Measurements from ENCODE around the gene TOPORS.

The TOPORS gene

DNA sequence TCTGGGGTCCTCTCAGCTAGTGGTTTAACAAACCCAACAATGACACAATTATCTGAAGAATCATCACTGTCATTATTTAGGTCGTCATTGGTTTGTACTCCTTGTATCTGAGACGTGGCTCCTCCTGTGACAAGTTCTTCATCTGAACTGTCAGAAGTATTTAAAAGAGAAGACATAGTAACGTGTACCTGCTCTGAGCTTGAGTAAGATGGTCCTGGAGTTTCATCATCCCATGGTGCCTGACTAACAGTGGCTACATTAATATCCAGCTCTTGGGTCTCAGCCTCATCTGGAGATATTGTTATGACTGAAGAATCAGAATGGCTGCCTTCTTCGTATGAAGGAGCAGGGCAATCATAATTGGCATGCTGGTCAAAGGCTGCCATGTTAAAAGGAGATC lies 9.3 kb downstream of the TOPORS start:
- no peak for TF ChIP-seq POLR2AphosphoS5 (IDR thresholded peaks at IDR 0.05; ENCODE audit: low read depth, low read length)
- TF ChIP-seq TAF1 (IDR thresholded peaks at IDR 0.05; ENCODE audit: borderline replicate concordance, insufficient read depth, low read length): no peak
- TF ChIP-seq, protein P1, sequence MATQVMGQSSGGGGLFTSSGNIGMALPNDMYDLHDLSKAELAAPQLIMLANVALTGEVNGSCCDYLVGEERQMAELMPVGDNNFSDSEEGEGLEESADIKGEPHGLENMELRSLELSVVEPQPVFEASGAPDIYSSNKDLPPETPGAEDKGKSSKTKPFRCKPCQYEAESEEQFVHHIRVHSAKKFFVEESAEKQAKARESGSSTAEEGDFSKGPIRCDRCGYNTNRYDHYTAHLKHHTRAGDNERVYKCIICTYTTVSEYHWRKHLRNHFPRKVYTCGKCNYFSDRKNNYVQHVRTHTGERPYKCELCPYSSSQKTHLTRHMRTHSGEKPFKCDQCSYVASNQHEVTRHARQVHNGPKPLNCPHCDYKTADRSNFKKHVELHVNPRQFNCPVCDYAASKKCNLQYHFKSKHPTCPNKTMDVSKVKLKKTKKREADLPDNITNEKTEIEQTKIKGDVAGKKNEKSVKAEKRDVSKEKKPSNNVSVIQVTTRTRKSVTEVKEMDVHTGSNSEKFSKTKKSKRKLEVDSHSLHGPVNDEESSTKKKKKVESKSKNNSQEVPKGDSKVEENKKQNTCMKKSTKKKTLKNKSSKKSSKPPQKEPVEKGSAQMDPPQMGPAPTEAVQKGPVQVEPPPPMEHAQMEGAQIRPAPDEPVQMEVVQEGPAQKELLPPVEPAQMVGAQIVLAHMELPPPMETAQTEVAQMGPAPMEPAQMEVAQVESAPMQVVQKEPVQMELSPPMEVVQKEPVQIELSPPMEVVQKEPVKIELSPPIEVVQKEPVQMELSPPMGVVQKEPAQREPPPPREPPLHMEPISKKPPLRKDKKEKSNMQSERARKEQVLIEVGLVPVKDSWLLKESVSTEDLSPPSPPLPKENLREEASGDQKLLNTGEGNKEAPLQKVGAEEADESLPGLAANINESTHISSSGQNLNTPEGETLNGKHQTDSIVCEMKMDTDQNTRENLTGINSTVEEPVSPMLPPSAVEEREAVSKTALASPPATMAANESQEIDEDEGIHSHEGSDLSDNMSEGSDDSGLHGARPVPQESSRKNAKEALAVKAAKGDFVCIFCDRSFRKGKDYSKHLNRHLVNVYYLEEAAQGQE (IDR thresholded peaks at IDR 0.05; ENCODE audit: insufficient read depth in 1 of 2, low read depth in 2 of 2, low read length in 2 of 2): no peak
- no peak for TF ChIP-seq FOXP2 (optimal IDR thresholded peaks at IDR 0.05; ENCODE audit: borderline replicate concordance, extremely low read depth, extremely low read length, insufficient read depth)
- no peak for TF ChIP-seq SIN3A (IDR thresholded peaks at IDR 0.05; ENCODE audit: borderline replicate concordance, insufficient read depth, low read length)

DNA sequence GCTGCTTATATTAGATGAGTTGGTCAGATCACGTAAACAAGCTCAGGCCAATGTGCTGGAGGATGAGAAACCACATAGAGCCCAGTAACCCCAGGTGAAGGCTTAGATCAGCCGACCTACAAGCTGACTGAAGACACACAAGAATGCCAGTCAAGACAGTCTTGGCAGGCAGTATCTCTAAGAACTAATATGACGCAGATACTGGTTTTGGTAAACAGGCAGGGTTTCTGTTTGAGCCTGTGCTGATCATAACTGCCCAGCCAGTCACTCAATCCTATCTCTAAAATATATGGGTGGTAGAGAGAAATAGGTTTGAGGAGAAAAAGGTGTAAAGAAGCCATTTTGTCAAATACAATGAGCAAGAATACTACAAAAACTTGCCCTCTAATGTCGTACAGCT lies 18.6 kb downstream of the TOPORS start:
- TF ChIP-seq TAF1 (IDR thresholded peaks at IDR 0.05; ENCODE audit: borderline replicate concordance, insufficient read depth, low read length) (no peak), POLR2AphosphoS5 (IDR thresholded peaks at IDR 0.05; ENCODE audit: low read depth, low read length) (no peak)
- TF ChIP-seq, protein P1 (IDR thresholded peaks at IDR 0.05; ENCODE audit: insufficient read depth in 1 of 2, low read depth in 2 of 2, low read length in 2 of 2): no peak

DNA sequence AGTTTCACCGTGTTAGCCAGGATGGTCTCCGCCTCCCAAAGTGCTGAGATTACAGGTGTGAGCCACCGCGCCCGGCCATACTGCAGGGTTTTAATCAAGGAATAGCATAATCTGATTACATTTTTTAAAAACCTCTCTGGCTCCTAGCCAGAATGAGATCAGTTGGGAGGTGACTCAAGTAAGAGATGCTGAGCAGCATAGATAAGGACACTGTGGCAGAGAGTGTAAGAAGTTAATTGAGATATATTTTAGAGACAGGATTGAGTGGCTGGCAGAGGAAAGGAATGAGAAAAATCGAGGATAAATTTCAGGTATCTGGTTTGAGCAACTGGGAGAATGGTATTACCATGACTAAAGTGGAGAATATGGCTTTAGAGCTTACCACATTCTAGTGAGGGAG lies 19.1 kb downstream of the TOPORS start:
- TF ChIP-seq, protein P1 (IDR thresholded peaks at IDR 0.05; ENCODE audit: insufficient read depth in 1 of 2, low read depth in 2 of 2, low read length in 2 of 2): no peak
- TF ChIP-seq TAF1 (IDR thresholded peaks at IDR 0.05; ENCODE audit: borderline replicate concordance, insufficient read depth, low read length) (no peak), SIN3A (IDR thresholded peaks at IDR 0.05; ENCODE audit: borderline replicate concordance, insufficient read depth, low read length) (no peak), FOXP2 (optimal IDR thresholded peaks at IDR 0.05; ENCODE audit: borderline replicate concordance, extremely low read depth, extremely low read length, insufficient read depth) (no peak), POLR2AphosphoS5 (IDR thresholded peaks at IDR 0.05; ENCODE audit: low read depth, low read length) (no peak)

DNA sequence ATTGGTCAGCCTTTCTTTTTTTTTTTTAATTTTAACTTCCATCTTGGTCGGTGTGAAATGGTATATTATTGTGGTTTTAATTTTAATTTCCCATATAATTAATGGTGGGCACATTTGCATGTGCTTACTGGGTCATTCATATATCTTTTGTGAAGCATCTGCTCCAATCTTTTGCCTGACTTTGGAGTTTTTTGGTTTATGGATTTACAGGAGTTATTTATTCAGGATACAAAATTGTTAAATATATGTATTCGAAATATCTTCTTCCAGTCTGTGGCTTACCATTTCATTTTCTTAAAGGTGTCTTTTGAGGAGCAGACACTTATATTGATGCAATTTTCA lies 25.7 kb downstream of the TOPORS start:
- TF ChIP-seq SIN3A (IDR thresholded peaks at IDR 0.05; ENCODE audit: borderline replicate concordance, insufficient read depth, low read length) (no peak), FOXP2 (optimal IDR thresholded peaks at IDR 0.05; ENCODE audit: borderline replicate concordance, extremely low read depth, extremely low read length, insufficient read depth) (no peak), TAF1 (IDR thresholded peaks at IDR 0.05; ENCODE audit: borderline replicate concordance, insufficient read depth, low read length) (no peak), POLR2AphosphoS5 (IDR thresholded peaks at IDR 0.05; ENCODE audit: low read depth, low read length) (no peak)
- TF ChIP-seq, protein P1 (IDR thresholded peaks at IDR 0.05; ENCODE audit: insufficient read depth in 1 of 2, low read depth in 2 of 2, low read length in 2 of 2): no peak

DNA sequence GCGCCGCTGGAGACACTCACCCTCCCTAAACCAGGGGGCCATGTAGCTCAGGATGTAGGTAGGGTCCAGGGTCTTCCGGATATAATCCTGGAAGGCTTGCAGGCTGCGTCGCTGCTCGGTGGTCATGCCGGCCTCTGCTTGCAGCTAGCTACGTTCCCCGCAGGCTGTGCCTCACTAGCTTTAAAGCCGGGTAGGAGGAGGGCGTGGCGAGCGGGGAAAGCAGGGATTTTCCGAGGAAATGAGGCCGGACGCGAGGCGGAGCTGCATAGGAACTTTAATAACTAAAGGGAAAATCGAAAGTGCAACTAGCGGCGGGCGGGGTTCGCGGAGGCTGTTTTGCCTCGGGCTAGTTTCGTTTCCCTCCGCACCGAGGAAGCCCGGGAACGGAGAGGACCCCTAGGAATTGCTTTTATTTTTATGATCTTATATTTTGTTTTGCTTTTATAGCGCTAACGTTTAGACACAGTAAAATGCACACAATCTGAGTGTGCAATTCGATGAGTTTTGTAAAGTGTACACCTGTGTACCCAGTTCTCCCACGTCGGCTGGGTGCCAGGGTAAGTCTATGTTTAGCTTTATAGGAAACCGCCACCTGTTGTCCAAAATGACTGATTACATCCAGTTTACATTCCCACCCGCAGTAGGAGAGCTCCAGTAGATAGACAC lies 26.2 kb downstream of the TOPORS start, which contains the start of gene RIGI:
TSS of gene RIGI (minus strand) at position 156 of the 666 bp plus-strand sequence. CDS start at position 126, 30 bp downstream.
- TF ChIP-seq TAF1 (IDR thresholded peaks at IDR 0.05; ENCODE audit: borderline replicate concordance, insufficient read depth, low read length) (0 out of 2 replicates have a peak, but pooled peaks have one; percentile 22), POLR2AphosphoS5 (IDR thresholded peaks at IDR 0.05; ENCODE audit: low read depth, low read length) (0 out of 2 replicates have a peak, but pooled peaks have one; percentile 18), FOXP2 (optimal IDR thresholded peaks at IDR 0.05; ENCODE audit: borderline replicate concordance, extremely low read depth, extremely low read length, insufficient read depth) (peak; percentile 44), SIN3A (IDR thresholded peaks at IDR 0.05; ENCODE audit: borderline replicate concordance, insufficient read depth, low read length) (0 out of 2 replicates have a peak, but pooled peaks have one; percentile 66)
- TF ChIP-seq, protein P1 (IDR thresholded peaks at IDR 0.05; ENCODE audit: insufficient read depth in 1 of 2, low read depth in 2 of 2, low read length in 2 of 2): no peak

Data from PFSK-1 (cell line).